Measurements from ENCODE around the gene GABRB2. TPM values are rescaled to one million over a fixed set of nuclear protein-coding genes. Genes with fewer than 3 reads are reported as not detected.

The GABRB2 gene
- total and polyA plus RNA-seq, 10 donors: 0.07 to 27.5 (median 9.1) TPM

DNA sequence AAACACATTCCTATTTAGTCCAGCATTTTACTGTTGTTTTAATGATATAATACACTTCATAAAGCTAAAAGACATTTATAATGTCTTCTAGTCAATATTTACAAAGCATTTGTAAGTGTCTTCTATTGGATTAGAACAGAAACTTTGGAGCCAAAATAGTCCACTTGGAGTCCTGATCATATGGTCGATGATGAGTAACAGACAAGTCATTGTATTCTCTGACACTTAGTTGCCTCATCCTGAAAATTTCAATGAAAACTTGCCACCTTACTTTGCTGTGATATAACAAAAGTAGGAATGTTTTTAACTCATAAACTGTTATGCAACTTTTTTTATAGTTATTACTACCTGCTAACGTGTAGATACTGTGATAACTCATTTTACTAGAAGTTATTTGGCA lies 132.5 kb downstream of the GABRB2 start:
- H3K9me3 ChIP-seq: no peaks in the 10 kb centered on the region
- no peak for DNase-seq
- intact Hi-C loops (cut with DNase I; ENCODE audit: low total_unique reads): no loop called here
- no peaks in the 10 kb centered on the region for H3K36me3 ChIP-seq
- no peak overlapping the region for H3K4me3 ChIP-seq
- H3K4me1 ChIP-seq: no peaks in the 10 kb centered on the region
- H3K27me3 ChIP-seq (replicated peaks in 1 of 7): no peaks in the 10 kb centered on the region
- H3K27ac ChIP-seq: no peak overlapping the region
- no peak for TF ChIP-seq CTCF (IDR thresholded peaks at IDR 0.05 in 8 of 11, conservative IDR thresholded peaks at IDR 0.05 in 3 of 11)
- TF ChIP-seq POLR2A (IDR thresholded peaks at IDR 0.05): no peak
- no peak for TF ChIP-seq POLR2AphosphoS5 (IDR thresholded peaks at IDR 0.05)
- WGBS, 5 donors: 70 to 82% (median 75%) methylated on average over 2 of the region's 2 CpGs

DNA sequence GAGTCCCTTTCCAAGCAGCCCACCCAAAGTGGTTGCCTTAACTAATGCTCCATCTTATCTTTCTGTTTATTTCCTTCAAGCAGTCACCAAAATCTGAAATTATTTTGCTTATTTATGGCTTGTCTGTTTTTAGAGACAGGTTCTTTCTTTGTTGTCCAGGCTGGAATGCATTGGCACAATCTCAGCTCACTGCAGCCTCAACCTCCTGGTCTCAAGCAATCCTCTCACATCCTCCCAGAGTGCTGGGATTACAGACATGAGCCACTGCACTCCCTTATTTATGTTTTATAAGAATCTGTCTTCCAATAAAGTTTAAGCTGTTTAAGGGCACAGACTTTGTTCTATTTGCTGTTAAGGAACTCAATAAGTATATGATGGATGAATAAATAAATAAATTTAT lies 133.7 kb downstream of the GABRB2 start:
- Histone ChIP-seq H3K36me3 (no peaks in the 10 kb centered on the region), H3K27ac (no peak overlapping the region), H3K9me3 (no peaks in the 10 kb centered on the region), H3K4me1 (no peaks in the 10 kb centered on the region), H3K27me3 (replicated peaks in 1 of 7) (no peaks in the 10 kb centered on the region), H3K4me3 (no peak overlapping the region)
- no peak for DNase-seq
- TF ChIP-seq POLR2A (IDR thresholded peaks at IDR 0.05) (no peak), POLR2AphosphoS5 (IDR thresholded peaks at IDR 0.05) (no peak), CTCF (IDR thresholded peaks at IDR 0.05 in 8 of 11, conservative IDR thresholded peaks at IDR 0.05 in 3 of 11) (no peak)
- intact Hi-C loops (cut with DNase I; ENCODE audit: low total_unique reads): no loop called here

DNA sequence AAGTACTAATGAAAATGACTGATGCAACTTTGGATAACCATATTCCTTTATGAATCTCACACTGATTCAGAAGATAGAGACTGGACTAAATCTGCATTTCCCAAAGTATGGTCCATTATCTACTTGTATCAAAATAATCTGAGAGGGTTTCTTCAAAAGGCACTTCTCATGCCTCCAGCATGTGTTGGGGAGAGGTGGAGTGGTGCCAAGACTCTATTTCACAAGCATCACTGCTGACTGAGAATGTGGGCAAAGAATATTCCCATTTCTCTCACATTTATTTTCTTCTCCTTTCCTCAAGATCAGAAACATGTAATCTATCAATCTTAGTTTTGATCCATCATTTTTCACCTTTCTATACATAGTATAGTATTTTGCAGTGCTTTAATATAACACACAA lies 135.4 kb downstream of the GABRB2 start:
- no peak overlapping the region for H3K27ac ChIP-seq
- H3K4me1 ChIP-seq: no peaks in the 10 kb centered on the region
- H3K4me3 ChIP-seq: no peak overlapping the region
- H3K9me3 ChIP-seq: no peaks in the 10 kb centered on the region
- DNase-seq: no peak
- no peak for TF ChIP-seq CTCF (IDR thresholded peaks at IDR 0.05 in 8 of 11, conservative IDR thresholded peaks at IDR 0.05 in 3 of 11)
- H3K36me3 ChIP-seq: no peaks in the 10 kb centered on the region
- no peaks in the 10 kb centered on the region for H3K27me3 ChIP-seq (replicated peaks in 1 of 7)
- intact Hi-C loops (cut with DNase I; ENCODE audit: low total_unique reads): no loop called here

- H3K27me3 ChIP-seq (replicated peaks in 1 of 7): no peaks in the 10 kb centered on the region
- H3K27ac ChIP-seq: no peak overlapping the region
- no peaks in the 10 kb centered on the region for H3K9me3 ChIP-seq
- TF ChIP-seq POLR2A (IDR thresholded peaks at IDR 0.05) (no peak), POLR2AphosphoS5 (IDR thresholded peaks at IDR 0.05) (no peak), CTCF (IDR thresholded peaks at IDR 0.05 in 8 of 11, conservative IDR thresholded peaks at IDR 0.05 in 3 of 11) (no peak)
- intact Hi-C loops (cut with DNase I; ENCODE audit: low total_unique reads): no loop called here
- no peak for DNase-seq
- no peaks in the 10 kb centered on the region for H3K4me1 ChIP-seq
- no peak overlapping the region for H3K4me3 ChIP-seq
- no peaks in the 10 kb centered on the region for H3K36me3 ChIP-seq
- WGBS, 5 donors: 84 to 92% (median 88%) methylated on average over 5 of the region's 5 CpGs
Observed at GRCh38 chr5:161410640-161411039, 135.9 kb downstream of the GABRB2 start.

Measured in spleen (tissue), 11 donors.